Ramos (cell line): ENCODE measurements around the gene PRAMEF20.

Source experiments
- in situ Hi-C: fragments of 300-500 bp; cut with MboI; formaldehyde crosslinking; loops from one replicate; pipeline ENCODE4 v1.14.3; 2022; ENCODE audit warnings: low sequenced_read_pairs; ENCODE audit not compliant: unreplicated experiment

PRAMEF20 gene

DNA sequence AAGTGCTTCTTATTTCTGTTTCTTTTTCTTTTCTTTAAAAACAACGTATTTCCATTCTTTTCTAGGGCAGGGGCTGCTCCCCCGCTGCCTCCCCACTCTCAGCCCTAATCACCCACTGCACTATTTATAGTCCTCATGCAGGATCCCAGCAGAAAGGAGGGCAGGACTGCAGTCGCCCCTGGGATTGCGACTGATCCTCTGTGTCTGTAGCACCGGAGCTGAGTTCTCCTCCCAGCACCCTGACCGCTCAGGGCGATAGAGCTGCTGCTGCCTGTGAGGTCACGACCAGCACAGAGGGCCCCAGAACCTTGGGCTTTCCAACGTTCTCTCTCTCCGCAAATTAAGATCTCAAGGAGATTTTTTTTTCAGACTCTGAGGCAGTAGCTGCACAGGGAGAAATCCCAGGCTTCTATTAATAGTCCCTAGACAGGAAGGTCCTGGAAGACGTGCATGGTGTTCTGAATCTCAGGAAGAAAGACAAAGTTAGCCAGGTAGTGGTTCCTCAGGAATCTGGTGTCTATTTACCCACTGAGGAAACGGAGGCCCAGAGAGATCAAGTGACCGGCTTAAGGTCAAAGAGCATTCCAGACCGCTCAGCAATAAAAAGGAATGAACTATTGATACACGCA, 46.8 kb downstream of the PRAMEF20 start:
- in situ Hi-C loops: no loop called here

DNA sequence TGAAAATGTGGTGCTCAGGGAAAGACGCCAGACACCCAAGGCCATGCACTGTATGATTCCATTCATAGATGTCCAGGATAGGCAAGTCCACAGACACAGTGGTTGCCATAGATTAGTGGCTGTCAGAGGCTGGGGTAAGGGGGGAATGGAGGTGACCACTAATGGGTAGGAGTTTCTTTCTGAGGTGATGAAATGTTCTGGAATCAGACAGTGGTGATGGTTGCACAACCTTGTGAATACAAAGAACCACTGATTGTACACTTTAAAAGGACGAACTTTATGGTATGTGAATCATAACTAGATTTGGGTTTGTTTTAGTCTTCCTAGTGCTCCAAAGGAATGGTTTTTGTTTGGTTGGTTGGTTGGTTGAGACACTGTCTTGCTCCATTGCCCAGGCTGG, 51.7 kb downstream of the PRAMEF20 start:
- in situ Hi-C loops: no loop called here

DNA sequence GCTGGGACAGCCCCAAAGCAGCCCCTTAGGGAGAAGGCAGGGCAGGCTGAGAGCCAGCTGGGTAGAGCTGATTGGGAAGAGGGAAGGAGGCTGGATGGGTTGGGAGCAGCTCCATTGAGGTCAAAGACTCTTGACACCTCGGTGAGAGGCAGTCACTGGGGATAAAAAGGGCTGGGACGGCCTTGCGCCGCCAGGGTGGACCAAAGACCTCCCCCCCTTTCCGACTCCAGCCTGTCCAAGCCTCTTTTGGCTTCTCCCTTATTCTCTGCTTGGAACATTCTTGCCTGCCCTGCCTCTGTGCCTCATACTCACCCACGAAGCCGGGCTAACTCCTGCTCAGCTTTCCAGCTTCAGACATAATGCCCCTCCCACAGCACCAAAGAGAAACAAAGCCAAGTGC, 52.4 kb downstream of the PRAMEF20 start:
- in situ Hi-C loops: no loop called here

DNA sequence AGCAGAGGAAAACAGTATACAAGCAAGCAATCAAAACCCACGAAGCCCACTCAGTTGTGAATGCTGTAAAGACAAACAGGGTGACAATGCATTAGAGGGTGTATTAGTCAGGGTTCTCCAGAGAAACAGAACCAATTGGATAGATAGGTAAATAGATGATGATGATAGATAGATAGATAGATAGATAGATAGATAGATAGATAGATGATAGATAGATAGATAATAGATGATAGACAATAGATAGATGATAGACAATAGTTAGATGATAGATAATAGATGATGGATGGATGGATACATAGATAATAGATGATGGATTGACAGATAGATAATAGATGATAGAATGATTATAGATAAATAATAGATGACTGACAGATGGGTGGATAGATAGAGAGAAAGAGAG, 55.3 kb downstream of the PRAMEF20 start:
- in situ Hi-C loops: no loop called here

DNA sequence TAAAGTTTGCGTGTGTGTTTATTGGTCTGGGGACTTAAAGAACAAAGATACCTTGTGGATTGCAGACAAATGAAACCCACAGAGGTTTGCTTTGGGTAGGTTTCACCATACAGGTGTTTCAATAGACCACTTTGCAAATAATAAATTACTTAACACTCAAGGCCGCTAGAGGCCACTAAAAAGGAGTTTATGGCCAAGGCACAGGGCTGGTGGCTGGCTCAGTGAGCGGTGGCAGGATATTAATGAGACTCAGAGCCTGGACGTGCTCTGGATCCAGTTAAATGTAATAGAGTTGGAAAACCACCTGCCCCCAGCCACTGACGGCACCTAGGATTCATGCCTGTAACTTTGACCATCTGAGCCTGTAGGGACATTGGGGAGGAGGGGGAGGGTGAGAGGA, 59.1 kb downstream of the PRAMEF20 start:
- in situ Hi-C loops: no loop called here
